GM21360 (cell line): ENCODE measurements around the gene MOB4.
A peak's percentile ranks its signal among the peaks of the same experiment; 100 is the strongest.
"Not testable (repeated sequence)": the region's sequence is repeated elsewhere in the genome, so short reads cannot be mapped to it uniquely, and the experiment has no call there.

Experiments
- ATAC-seq: cut with Tn5 transposase; IDR thresholded peaks from one replicate; pipeline ENCODE4 v1.9.1; 2021; ENCODE audit warnings: mild to moderate bottlenecking, moderate library complexity; ENCODE audit not compliant: unreplicated experiment

Gene MOB4

GRCh38 chr2:197515739-197516392 lies at the start of gene MOB4:
MOB4 (plus strand) TSS chr2:197516066; CDS start chr2:197516087, 21 bp downstream.
- ATAC-seq: peak; percentile 93

- ATAC-seq: no peak
Measured at GRCh38 chr2:197472166-197472565, 43.7 kb upstream of the MOB4 start.

- ATAC-seq: no peak
Measured at GRCh38 chr2:197477797-197478196, 38.1 kb upstream of the MOB4 start.

- ATAC-seq: no peak
Measured at GRCh38 chr2:197480165-197481036, 35.5 kb upstream of the MOB4 start.

GRCh38 chr2:197484248-197484647 lies 31.6 kb upstream of the MOB4 start:
- ATAC-seq: not testable (repeated sequence)

GRCh38 chr2:197486175-197486574 lies 29.7 kb upstream of the MOB4 start:
- ATAC-seq: no peak

GRCh38 chr2:197487385-197487784 lies 28.5 kb upstream of the MOB4 start:
- no peak for ATAC-seq

DNA sequence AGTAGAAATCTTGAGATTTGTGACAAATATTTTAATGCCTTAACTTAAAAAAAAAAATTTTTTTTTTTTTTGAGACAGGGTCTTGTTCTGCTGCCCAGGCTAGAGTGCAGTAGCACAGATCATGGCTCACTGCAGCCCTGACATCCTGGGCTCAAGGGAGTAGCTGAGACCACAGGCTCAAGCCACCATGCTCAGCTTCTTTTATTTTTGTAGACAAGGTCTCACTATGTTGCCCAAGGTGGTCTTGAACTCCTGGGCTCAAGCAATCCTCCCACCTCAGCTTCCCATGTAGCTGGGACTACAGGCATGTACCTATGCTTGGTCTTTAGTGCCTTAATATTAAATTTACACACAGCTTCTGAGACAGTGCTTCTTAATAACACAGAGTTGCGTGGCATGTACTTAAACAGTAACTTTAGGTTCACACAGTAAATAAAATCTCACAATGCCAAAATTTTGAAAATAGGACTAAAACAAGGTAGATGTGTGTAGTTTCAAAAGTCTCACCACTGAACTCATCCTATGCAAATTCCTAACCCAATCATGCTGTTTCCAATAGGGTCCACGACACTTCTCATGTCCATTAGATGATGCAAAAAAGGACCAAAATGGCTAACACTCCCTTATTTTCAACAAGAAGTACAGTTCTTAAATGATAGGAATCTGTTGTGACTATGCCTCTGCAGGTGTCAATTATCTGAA lies 20.3 kb upstream of the MOB4 start:
- ATAC-seq: no peak

DNA sequence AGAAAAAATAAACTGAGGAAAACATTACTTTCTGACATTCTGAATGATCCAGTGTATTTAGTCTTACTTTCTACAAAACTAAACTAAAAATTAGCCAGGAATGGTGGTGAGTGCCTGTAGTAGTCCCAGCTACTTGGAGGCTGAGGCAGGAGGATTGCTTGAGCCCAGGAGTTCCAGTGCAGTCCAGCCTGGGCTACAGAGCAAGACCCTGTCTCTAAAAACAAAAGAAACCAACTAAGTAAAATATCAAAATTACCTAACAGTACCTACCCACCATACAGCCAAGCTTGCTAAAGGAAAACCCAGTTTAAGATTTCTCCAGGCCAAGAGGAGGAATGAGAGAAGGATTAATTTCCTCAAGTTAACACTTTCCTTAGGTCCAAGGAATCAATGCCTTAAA lies 19.2 kb upstream of the MOB4 start:
- ATAC-seq: no peak

- no peak for ATAC-seq
Measured at GRCh38 chr2:197497326-197497725, 18.5 kb upstream of the MOB4 start.

GRCh38 chr2:197498235-197498936 lies 17.5 kb upstream of the MOB4 start:
- no peak for ATAC-seq

GRCh38 chr2:197498937-197499593 lies 16.8 kb upstream of the MOB4 start:
- peak; percentile 1 for ATAC-seq

- peak; percentile 82 for ATAC-seq
Measured at GRCh38 chr2:197499594-197500502, 16.0 kb upstream of the MOB4 start, which contains the start of the genes HSPD1 and HSPE1. HSPD1 (minus strand) TSS chr2:197499840; CDS start chr2:197498848, 992 bp downstream. HSPE1 (plus strand) TSS chr2:197500379; CDS start chr2:197500437, 58 bp downstream.

- ATAC-seq: peak; percentile 3
Measured at GRCh38 chr2:197500503-197501131, 15.2 kb upstream of the MOB4 start.

DNA sequence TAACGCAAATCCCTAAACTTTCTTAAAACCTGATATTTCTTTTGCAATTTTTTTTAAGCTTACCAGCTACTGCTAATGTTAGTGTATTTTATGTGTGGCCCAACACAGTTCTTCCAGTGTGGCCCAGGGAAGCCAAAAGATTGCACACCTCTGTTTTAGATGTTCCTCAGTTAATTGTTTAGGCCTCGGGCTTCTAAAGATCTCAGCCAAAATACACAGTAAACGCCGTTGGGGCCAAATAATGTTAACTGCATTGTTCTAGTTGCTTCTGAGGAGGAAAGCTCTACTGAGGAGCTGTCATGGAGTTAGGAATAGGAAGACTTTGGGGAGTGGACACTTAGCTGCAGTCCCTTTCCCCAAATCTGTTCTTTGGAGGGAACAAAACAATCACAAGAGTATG lies 13.7 kb upstream of the MOB4 start:
- ATAC-seq: no peak

- ATAC-seq: no peak
Measured at GRCh38 chr2:197502685-197503084, 13.2 kb upstream of the MOB4 start.

GRCh38 chr2:197504000-197504399 lies 11.9 kb upstream of the MOB4 start:
- ATAC-seq: no peak

DNA sequence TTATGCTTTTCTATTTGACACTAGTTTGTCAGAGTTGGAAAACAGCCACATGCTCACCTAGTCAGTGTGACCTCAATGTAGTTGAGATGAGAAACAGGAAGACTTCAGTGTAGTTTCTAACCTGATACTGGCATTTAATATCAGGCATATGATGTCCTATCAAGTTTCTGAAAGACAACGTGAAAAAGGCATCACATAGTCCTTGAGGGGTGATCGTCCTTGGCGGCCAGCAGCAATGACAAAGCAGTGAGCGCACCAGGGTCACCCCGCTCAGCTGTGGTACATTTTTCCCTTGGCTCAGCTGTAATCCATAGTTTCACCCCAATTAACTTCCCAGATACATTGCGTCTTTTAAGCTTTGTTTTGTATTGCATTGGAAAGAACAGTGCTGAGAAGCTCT lies 11.4 kb upstream of the MOB4 start:
- ATAC-seq: no peak

GRCh38 chr2:197506658-197507057 lies 9.2 kb upstream of the MOB4 start:
- ATAC-seq: no peak
